IMR-90 (cell line): ENCODE data around the gene NEIL1.

Source experiments
- CEBPB ChIP-seq: IDR thresholded peaks from 2 replicates; pipeline ENCODE4 v1.6.1; 2012; ENCODE audit warnings: low read depth, low read length, improper control_type of control experiment
- CHD1 ChIP-seq: IDR thresholded peaks from 2 replicates; pipeline ENCODE4 v1.6.1; 2012; ENCODE audit warnings: low read depth, low read length, improper control_type of control experiment
- CTCF ChIP-seq: conservative IDR thresholded peaks from 2 replicates; pipeline ENCODE4 v1.5.1; 2012; ENCODE audit warnings: mild to moderate bottlenecking, low read depth, low read length, improper control_type of control experiment
- FOS ChIP-seq: fragments of 150-350 bp; IDR thresholded peaks from 2 replicates; pipeline ENCODE4 v1.6.1; 2016; ENCODE audit warnings: low read depth, low read length
- MAFK ChIP-seq: IDR thresholded peaks from 2 replicates; pipeline ENCODE4 v1.6.1; 2012; ENCODE audit warnings: low read depth, low read length, improper control_type of control experiment
- MXI1 ChIP-seq: IDR thresholded peaks from 2 replicates; pipeline ENCODE4 v1.6.1; 2012; ENCODE audit warnings: low read depth, mild to moderate bottlenecking, low read length, moderate library complexity, borderline replicate concordance
- POLR2A ChIP-seq: IDR thresholded peaks from 2 replicates; pipeline ENCODE4 v1.6.1; 2012; ENCODE audit warnings: mild to moderate bottlenecking, low read depth, low read length
- RAD21 ChIP-seq: IDR thresholded peaks from 2 replicates; pipeline ENCODE4 v1.6.1; 2012; ENCODE audit warnings: low read length, improper control_type of control experiment
- RCOR1 ChIP-seq: IDR thresholded peaks from 2 replicates; pipeline ENCODE4 v1.6.1; 2012; ENCODE audit warnings: mild to moderate bottlenecking, low read length, improper control_type of control experiment; ENCODE audit not compliant: insufficient replicate concordance
- RFX5 ChIP-seq: IDR thresholded peaks from 2 replicates; pipeline ENCODE4 v1.8.0; 2012; ENCODE audit warnings: low read depth, mild to moderate bottlenecking, low read length, moderate library complexity
- USF2 ChIP-seq: fragments of 150-350 bp; IDR thresholded peaks from 2 replicates; pipeline ENCODE4 v1.6.1; 2017; ENCODE audit warnings: mild to moderate bottlenecking, antibody characterized with exemption, low read length, low read depth

GRCh38 chr15:75368689-75369239, 21.9 kb downstream of the NEIL1 start:
- TF ChIP-seq POLR2A (no peak), CTCF (no peak), RAD21 (no peak), CEBPB (no peak), FOS (no peak), MAFK (no peak), RCOR1 (no peak), CHD1 (no peak), RFX5 (no peak), MXI1 (no peak), USF2 (no peak)
